GM18951 (cell line): ENCODE data around the gene NSD1.

ENCODE experiments used
- POLR2A ChIP-seq: IDR thresholded peaks from 4 replicates; pipeline ENCODE4 v1.6.1; 2011; ENCODE audit warnings: mild to moderate bottlenecking; ENCODE audit not compliant: insufficient read length, insufficient read depth; ENCODE audit errors: extremely low read depth
- in situ Hi-C: fragments of 300-500 bp; cut with MboI; formaldehyde crosslinking; loops from one replicate; pipeline ENCODE4 v1.12.0; 2022; ENCODE audit warnings: low sequenced_read_pairs, mixed read lengths, inconsistent platforms; ENCODE audit not compliant: unreplicated experiment

The NSD1 gene

GRCh38 chr5:177133096-177133852, at the start of gene NSD1:
NSD1 (plus strand) TSS chr5:177133773; CDS start chr5:177135104, 1,331 bp downstream.
- TF ChIP-seq POLR2A, result peak; percentile 73

GRCh38 chr5:177084175-177084574, 49.4 kb upstream of the NSD1 start:
- in situ Hi-C loops, result no loop called here
- no peak for TF ChIP-seq POLR2A

More at GRCh38 chr5:177133096-177133852, at the start of gene NSD1:
- in situ Hi-C loops, result no loop called here

- in situ Hi-C loops, result no loop called here
- no peak for TF ChIP-seq POLR2A
Measured at GRCh38 chr5:177085985-177086653, 47.5 kb upstream of the NSD1 start.

GRCh38 chr5:177086654-177087397, 46.7 kb upstream of the NSD1 start, which contains the start of gene FGFR4:
FGFR4 (plus strand) TSS chr5:177086915; CDS start chr5:177089603, 2,688 bp downstream.
- TF ChIP-seq POLR2A, result peak; percentile 28
- in situ Hi-C loops, result no loop called here

- no peak for TF ChIP-seq POLR2A
- in situ Hi-C loops, result no loop called here
Measured at GRCh38 chr5:177087398-177088005, 46.1 kb upstream of the NSD1 start.

- no peak for TF ChIP-seq POLR2A
- in situ Hi-C loops, result no loop called here
Measured at GRCh38 chr5:177089127-177089526, 44.4 kb upstream of the NSD1 start.

- TF ChIP-seq POLR2A, result no peak
- in situ Hi-C loops, result no loop called here
Measured at GRCh38 chr5:177089825-177090641, 43.5 kb upstream of the NSD1 start.

DNA sequence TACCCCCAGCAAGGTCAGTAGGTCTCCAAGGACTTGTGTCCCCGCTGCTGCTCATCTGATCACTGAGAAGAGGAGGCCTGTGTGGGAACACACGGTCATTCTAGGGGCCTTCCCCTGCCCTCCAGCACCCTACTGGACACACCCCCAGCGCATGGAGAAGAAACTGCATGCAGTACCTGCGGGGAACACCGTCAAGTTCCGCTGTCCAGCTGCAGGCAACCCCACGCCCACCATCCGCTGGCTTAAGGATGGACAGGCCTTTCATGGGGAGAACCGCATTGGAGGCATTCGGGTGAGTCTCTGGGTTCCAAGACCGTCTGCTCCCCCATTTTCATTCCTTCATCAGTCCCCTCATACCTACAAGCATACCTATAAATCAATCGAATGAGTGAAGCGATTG, 42.8 kb upstream of the NSD1 start:
- no peak for TF ChIP-seq POLR2A
- in situ Hi-C loops, result no loop called here

GRCh38 chr5:177091232-177091631, 42.3 kb upstream of the NSD1 start:
- in situ Hi-C loops, result no loop called here
- TF ChIP-seq POLR2A, result no peak

- no peak for TF ChIP-seq POLR2A
- in situ Hi-C loops, result no loop called here
Measured at GRCh38 chr5:177092178-177093081, 41.1 kb upstream of the NSD1 start.

- in situ Hi-C loops, result no loop called here
- TF ChIP-seq POLR2A, result no peak
Measured at GRCh38 chr5:177093082-177093712, 40.4 kb upstream of the NSD1 start.

- in situ Hi-C loops, result no loop called here
- no peak for TF ChIP-seq POLR2A
Measured at GRCh38 chr5:177093803-177094202, 39.8 kb upstream of the NSD1 start.
